ENCODE data around the gene ZNF511.

GRCh38 chr10:133260895-133261725, 47.6 kb upstream of the ZNF511 start:
- TF ChIP-seq CTCF (IDR thresholded peaks at IDR 0.05) (no peak), POLR2A (IDR thresholded peaks at IDR 0.05) (no peak)

Data from uterus (tissue), 2 donors.